HepG2 (cell line): ENCODE results near the gene GNMT. TPM values are rescaled to one million over a fixed set of nuclear protein-coding genes. Genes with fewer than 3 reads are reported as not detected.

Source experiments
- ATAC-seq: fragments of 200-7000 bp; cut with Tn5 transposase; 3 replicates; pipeline ENCODE4 v1.9.1; 2020; ENCODE audit warnings: mild to moderate bottlenecking, moderate library complexity
- BruUV-seq: library from RNA; stranded (reverse); fragments of 400-500 nt; replicated peaks from 2 replicates; lab custom pipeline; 2021; lab: Mats Ljungman, UMichigan
- CTCF ChIA-PET: fragments of 300-600 bp; formaldehyde crosslinking; extraction: SDS; loops from one replicate; lab custom pipeline; 2021; ENCODE audit warnings: low total read pairs, inconsistent platforms, low intra/inter-chr PET ratio; lab: Yijun Ruan, JAX
- POLR2A ChIA-PET: fragments of 350-600 bp; sonication (Branson Sonifier 250); formaldehyde crosslinking; loops from one replicate; lab custom pipeline; 2020; ENCODE audit warnings: antibody characterized with exemption, inconsistent platforms; lab: Yijun Ruan, JAX
- DNase-seq: peaks from one replicate; pipeline ENCODE4 v3.0.0-alpha.2; 2015; ENCODE audit warnings: low spot score
- FAIRE-seq: peaks from 3 replicates; lab custom pipeline; 2011; peaks lifted over from hg19 to GRCh38; lab: Jason Lieb, UNC
- H2AFZ ChIP-seq: one replicate; pipeline ENCODE4 v1.6.1; 2011; ENCODE audit warnings: low read length, inconsistent platforms
- H3K27ac ChIP-seq: fragments of 300-600 bp; 3 replicates; pipeline ENCODE4 v1.8.0; 2011; ENCODE audit warnings: mixed run types, mild to moderate bottlenecking, mixed read lengths, low read length, inconsistent platforms; ENCODE audit not compliant: insufficient read depth; ENCODE audit errors: extremely low read length
- H3K27me3 ChIP-seq, 2 experiments: fragments of 200-600 bp in 1 of 2; 2 replicates in 1 of 2; 3 replicates in 1 of 2; pipeline versions ENCODE4 v1.6.0 to v1.8.0; 2011; ENCODE audit warnings: low read length in 2 of 2, mild to moderate bottlenecking in 2 of 2, moderate library complexity in 2 of 2, inconsistent platforms in 1 of 2; ENCODE audit not compliant: insufficient read depth in 2 of 2, control insufficient read depth in 1 of 2
- H3K36me3 ChIP-seq, 2 experiments: fragments of 200-600 bp in 1 of 2; replicated peaks in 1 of 2; 2 replicates in 1 of 2; 3 replicates in 1 of 2; pipeline versions ENCODE4 v1.5.1 to v1.8.0; 2011; ENCODE audit warnings: low read length in 2 of 2, inconsistent platforms in 1 of 2; ENCODE audit not compliant: insufficient read depth in 2 of 2, control insufficient read depth in 1 of 2
- H3K4me1 ChIP-seq: 2 replicates; pipeline ENCODE4 v1.5.1; 2012; ENCODE audit warnings: low read length, inconsistent platforms; ENCODE audit not compliant: insufficient read depth
- H3K4me2 ChIP-seq: 2 replicates; pipeline ENCODE4 v1.6.0; 2011; ENCODE audit warnings: low read depth, low read length, inconsistent platforms
- H3K4me3 ChIP-seq, 3 experiments: fragments of 200-600 bp in 1 of 3; sonication (generic), shearing (Covaris generic) in 1 of 3; replicated peaks in 1 of 3; 2 replicates each; pipeline ENCODE4 v1.5.1; 2011 to 2016; ENCODE audit warnings: low read length in 3 of 3, inconsistent platforms in 2 of 3, low read depth in 2 of 3, mild to moderate bottlenecking in 2 of 3, control low read depth in 1 of 3, mixed read lengths in 1 of 3; ENCODE audit not compliant: insufficient read depth in 1 of 3
- H3K79me2 ChIP-seq: one replicate; pipeline ENCODE4 v1.6.1; 2011; ENCODE audit warnings: low read length, inconsistent platforms; ENCODE audit not compliant: insufficient read depth
- H3K9ac ChIP-seq: 2 replicates; pipeline ENCODE4 v1.6.0; 2011; ENCODE audit warnings: mild to moderate bottlenecking, low read depth, low read length, inconsistent platforms; ENCODE audit not compliant: insufficient read depth
- H3K9me3 ChIP-seq: 2 replicates; pipeline ENCODE4 v1.5.1; 2012; ENCODE audit warnings: mild to moderate bottlenecking, low read length
- H4K20me1 ChIP-seq: 2 replicates; pipeline ENCODE4 v1.6.0; 2011; ENCODE audit warnings: inconsistent platforms, mild to moderate bottlenecking, low read length, moderate library complexity; ENCODE audit not compliant: insufficient read depth
- AHR ChIP-seq: IDR thresholded peaks from 2 replicates; pipeline ENCODE4 v1.6.1; 2018; ENCODE audit warnings: missing genetic modification reagents, missing compliant biosample characterization
- ATF7-NPFF ChIP-seq: sonication (generic); formaldehyde crosslinking; IDR thresholded peaks from 2 replicates; pipeline ENCODE4 v1.8.1; 2023; ENCODE audit warnings: mild to moderate bottlenecking, low read depth, missing genetic modification reagents, moderate library complexity
- DR1 ChIP-seq: sonication (generic); formaldehyde crosslinking; IDR thresholded peaks from 2 replicates; pipeline ENCODE4 v1.8.0; 2021; ENCODE audit warnings: mild to moderate bottlenecking, missing genetic modification reagents, inconsistent platforms
- MLLT10 ChIP-seq: sonication (generic); formaldehyde crosslinking; IDR thresholded peaks from 2 replicates; pipeline ENCODE4 v1.4.0; 2020; ENCODE audit warnings: missing genetic modification reagents
- PPARG ChIP-seq: conservative IDR thresholded peaks from 2 replicates; pipeline ENCODE4 v1.6.1; 2016; ENCODE audit warnings: missing biosample characterization, missing genetic modification reagents
- REL ChIP-seq: sonication (generic); formaldehyde crosslinking; conservative IDR thresholded peaks from 2 replicates; pipeline ENCODE4 v1.8.0; 2022; ENCODE audit warnings: mild to moderate bottlenecking, missing genetic modification reagents, moderate library complexity
- WGBS: methylation state at CpG from one replicate; pipeline ENCODE4 v1.1.6; 2017; ENCODE audit warnings: low lambda C conversion rate; 5-methylcytosine and 5-hydroxymethylcytosine counted together
- in situ Hi-C: cut with HindIII; loops from 2 replicates; pipeline ENCODE4 v1.10.0; 2017; ENCODE audit warnings: low pct_unique_long_range_greater_than_20kb; ENCODE audit not compliant: extremely low pct_ligation_motif_present
- intact Hi-C: fragments of 100-400 bp; cut with micrococcal nuclease; formaldehyde crosslinking; loops from one replicate; pipeline ENCODE4 v1.10.0; 2022; ENCODE audit not compliant: unreplicated experiment
- polyA plus RNA-seq, 8 experiments: library from polyadenylated mRNA; depleted of rRNA in 3 of 8; stranded (reverse) in 7 of 8; unstranded in 1 of 8; fragments of >200 nt; fragmentation: Illumina TruSeq in 4 of 8; extraction: Trizol in 4 of 8; gene quantifications; 2 replicates each; pipeline versions ENCODE4 v1.2.1 to v1.2.3, GENCODE V29; 2011 to 2016; ENCODE audit warnings: low read depth in 4 of 8, missing spikeins in 1 of 8, mixed read lengths in 1 of 8; ENCODE audit not compliant: insufficient read depth in 1 of 8
- total RNA-seq, 5 experiments: library from RNA; depleted of rRNA; stranded (reverse); fragments of >200 nt; fragmentation: Illumina TruSeq; extraction: Trizol; gene quantifications; 2 replicates each; pipeline ENCODE4 v1.2.3, GENCODE V29; 2016; ENCODE audit warnings: low read depth in 1 of 5
- TF ChIP-seq, protein P1 (sequence below): sonication (generic); formaldehyde crosslinking; IDR thresholded peaks from 2 replicates; pipeline ENCODE4 v1.4.0; 2020; ENCODE audit warnings: mild to moderate bottlenecking, missing genetic modification reagents

GNMT gene
- total and polyA plus RNA-seq, 2 of the 13 experiments (the other 11 are each of a cell fraction or from before 2014, with no cell fraction given), result 2.8 to 7.0 TPM

GRCh38 chr6:42936398-42936797, 24.2 kb upstream of the GNMT start:
- CTCF ChIA-PET, result no interaction called here
- TF ChIP-seq AHR (CRISPR knock-in tag), result no peak
- no peak for TF ChIP-seq DR1 (CRISPR knock-in tag)
- no peak for TF ChIP-seq REL (CRISPR knock-in tag)
- TF ChIP-seq, protein P1, sequence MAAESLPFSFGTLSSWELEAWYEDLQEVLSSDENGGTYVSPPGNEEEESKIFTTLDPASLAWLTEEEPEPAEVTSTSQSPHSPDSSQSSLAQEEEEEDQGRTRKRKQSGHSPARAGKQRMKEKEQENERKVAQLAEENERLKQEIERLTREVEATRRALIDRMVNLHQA (CRISPR knock-in tag), result no peak
- no peak for TF ChIP-seq ATF7-NPFF (CRISPR knock-in tag)
- TF ChIP-seq PPARG, result no peak
- TF ChIP-seq MLLT10 (CRISPR knock-in tag), result no peak
- Histone ChIP-seq H3K9ac (no peak overlapping the region), H3K9me3 (no peaks in the 10 kb centered on the region), H3K79me2 (peaks cover 23% of the 10 kb centered on the region), H3K4me2 (no peak overlapping the region), H3K4me3 (no peak overlapping the region), H4K20me1 (no peaks in the 10 kb centered on the region), H3K27me3 (no peaks in the 10 kb centered on the region), H3K36me3 (peaks cover 15 to 46% of the 10 kb centered on the region in 2 experiments), H3K4me1 (peaks cover 66% of the 10 kb centered on the region), H3K27ac (no peak overlapping the region), H2AFZ (no peak overlapping the region)
- no peak for DNase-seq
- intact Hi-C loops (loop anchor here (5.0 kb wide), 1 partner anchor 34 kb away; no protein-coding TSS in a partner anchor), in situ Hi-C loops (no loop called here)
- BruUV-seq, result no TSS peak
- no peak for ATAC-seq
- 95% methylated on average over 11 of the region's 11 CpGs for WGBS
- POLR2A ChIA-PET, result no interaction called here
- no peak for FAIRE-seq
